Chondrocyte (in vitro differentiated cells): ENCODE measurements around the gene PRMT1. TPM values are rescaled to one million over a fixed set of nuclear protein-coding genes. Genes with fewer than 3 reads are reported as not detected.

Experiments used
- DNase-seq: peaks from one replicate; pipeline ENCODE4 v3.0.0; 2021; ENCODE audit warnings: mixed read lengths, low spot score
- H3K27ac Mint-ChIP-seq: one replicate; pipeline ENCODE4 v1.8.0; 2021; ENCODE audit warnings: mild to moderate bottlenecking, moderate library complexity, mixed read lengths; ENCODE audit not compliant: unreplicated experiment
- H3K27me3 Mint-ChIP-seq: 2 replicates; pipeline ENCODE4 v1.8.0; 2021; ENCODE audit warnings: low read depth, mixed read lengths
- H3K36me3 Mint-ChIP-seq: 2 replicates; pipeline ENCODE4 v1.8.0; 2021; ENCODE audit warnings: low read depth, mixed read lengths
- H3K4me1 Mint-ChIP-seq: 2 replicates; pipeline ENCODE4 v1.8.0; 2021; ENCODE audit warnings: low read depth, mild to moderate bottlenecking, mixed read lengths
- H3K4me3 Mint-ChIP-seq: one replicate; pipeline ENCODE4 v1.8.0; 2021; ENCODE audit warnings: mild to moderate bottlenecking, moderate library complexity, mixed read lengths; ENCODE audit not compliant: unreplicated experiment
- H3K9me3 Mint-ChIP-seq: 2 replicates; pipeline ENCODE4 v1.8.0; 2021; ENCODE audit warnings: low read depth, mixed read lengths
- CTCF ChIP-seq: fragments of 200-600 bp; sonication (generic); IDR thresholded peaks from 2 replicates; pipeline ENCODE4 v1.5.0; 2021; ENCODE audit warnings: antibody characterized with exemption, mild to moderate bottlenecking, moderate library complexity
- total RNA-seq: library from RNA; stranded (reverse); gene quantifications from 3 replicates; pipeline ENCODE4 v1.2.1, GENCODE V29; 2021

Gene PRMT1
- total RNA-seq, 1 donor from 2014 or later, result 98.0 TPM

- Mint-ChIP-seq H3K27me3 (no peaks in the 10 kb centered on the region), H3K36me3 (no peaks in the 10 kb centered on the region), H3K9me3 (no peaks in the 10 kb centered on the region), H3K4me3 (peak overlapping the region; percentile 99), H3K27ac (peak overlapping the region; percentile 97), H3K4me1 (peaks cover 32% of the 10 kb centered on the region)
- DNase-seq, result no peak
- peak; percentile 36 for TF ChIP-seq CTCF
Measured at GRCh38 chr19:49664171-49665035, 12.7 kb upstream of the PRMT1 start.

GRCh38 chr19:49665036-49665350 is 12.1 kb upstream of the PRMT1 start:
- Mint-ChIP-seq H3K27ac (peak overlapping the region; percentile 97), H3K27me3 (no peaks in the 10 kb centered on the region), H3K4me1 (peaks cover 32% of the 10 kb centered on the region), H3K4me3 (peak overlapping the region; percentile 99), H3K36me3 (no peaks in the 10 kb centered on the region), H3K9me3 (no peaks in the 10 kb centered on the region)
- TF ChIP-seq CTCF, result no peak
- no peak for DNase-seq

- Mint-ChIP-seq H3K4me3 (peak within 1 kb of the TSS; percentile 99), H3K9me3 (no peaks in the 10 kb centered on the region), H3K27me3 (no peaks in the 10 kb centered on the region), H3K36me3 (no peaks in the 10 kb centered on the region), H3K4me1 (peaks cover 32% of the 10 kb centered on the region), H3K27ac (peak within 1 kb of the TSS; percentile 97)
- no peak for DNase-seq
- TF ChIP-seq CTCF, result no peak
Measured at GRCh38 chr19:49665351-49666119, 11.5 kb upstream of the PRMT1 start, which contains the start of the genes BCL2L12 and IRF3. Gene BCL2L12 (plus strand): TSS chr19:49665933. CDS start chr19:49666693, 760 bp downstream. Gene IRF3 (minus strand): TSS chr19:49665857. CDS start chr19:49664838, 1,019 bp downstream.

GRCh38 chr19:49666120-49666444 is 11.0 kb upstream of the PRMT1 start:
- Mint-ChIP-seq H3K9me3 (no peaks in the 10 kb centered on the region), H3K27me3 (no peaks in the 10 kb centered on the region), H3K4me1 (peaks cover 32% of the 10 kb centered on the region), H3K4me3 (peak overlapping the region; percentile 99), H3K27ac (peak overlapping the region; percentile 97), H3K36me3 (no peaks in the 10 kb centered on the region)
- TF ChIP-seq CTCF, result peak; percentile 34
- DNase-seq, result no peak

- Mint-ChIP-seq H3K9me3 (no peaks in the 10 kb centered on the region), H3K36me3 (no peaks in the 10 kb centered on the region), H3K4me1 (peaks cover 38% of the 10 kb centered on the region), H3K4me3 (peak overlapping the region; percentile 18), H3K27me3 (no peaks in the 10 kb centered on the region), H3K27ac (no peak overlapping the region)
- no peak for DNase-seq
- no peak for TF ChIP-seq CTCF
Measured at GRCh38 chr19:49667473-49667872, 9.6 kb upstream of the PRMT1 start.
